HepG2 (cell line): ENCODE results near the gene FGF14. TPM values are rescaled to one million over a fixed set of nuclear protein-coding genes. Genes with fewer than 3 reads are reported as not detected.

Source experiments
- ATAC-seq: fragments of 200-7000 bp; cut with Tn5 transposase; 3 replicates; pipeline ENCODE4 v1.9.1; 2020; ENCODE audit warnings: mild to moderate bottlenecking, moderate library complexity
- BruUV-seq: library from RNA; stranded (reverse); fragments of 400-500 nt; replicated peaks from 2 replicates; lab custom pipeline; 2021; lab: Mats Ljungman, UMichigan
- CTCF ChIA-PET: fragments of 300-600 bp; formaldehyde crosslinking; extraction: SDS; loops from one replicate; lab custom pipeline; 2021; ENCODE audit warnings: low total read pairs, inconsistent platforms, low intra/inter-chr PET ratio; lab: Yijun Ruan, JAX
- POLR2A ChIA-PET: fragments of 350-600 bp; sonication (Branson Sonifier 250); formaldehyde crosslinking; loops from one replicate; lab custom pipeline; 2020; ENCODE audit warnings: antibody characterized with exemption, inconsistent platforms; lab: Yijun Ruan, JAX
- DNase-seq: peaks from one replicate; pipeline ENCODE4 v3.0.0-alpha.2; 2015; ENCODE audit warnings: low spot score
- FAIRE-seq: peaks from 3 replicates; lab custom pipeline; 2011; peaks lifted over from hg19 to GRCh38; lab: Jason Lieb, UNC
- H2AFZ ChIP-seq: one replicate; pipeline ENCODE4 v1.6.1; 2011; ENCODE audit warnings: low read length, inconsistent platforms
- H3K27ac ChIP-seq: fragments of 300-600 bp; 3 replicates; pipeline ENCODE4 v1.8.0; 2011; ENCODE audit warnings: mixed run types, mild to moderate bottlenecking, mixed read lengths, low read length, inconsistent platforms; ENCODE audit not compliant: insufficient read depth; ENCODE audit errors: extremely low read length
- H3K27me3 ChIP-seq, 2 experiments: fragments of 200-600 bp in 1 of 2; 2 replicates in 1 of 2; 3 replicates in 1 of 2; pipeline versions ENCODE4 v1.6.0 to v1.8.0; 2011; ENCODE audit warnings: low read length in 2 of 2, mild to moderate bottlenecking in 2 of 2, moderate library complexity in 2 of 2, inconsistent platforms in 1 of 2; ENCODE audit not compliant: insufficient read depth in 2 of 2, control insufficient read depth in 1 of 2
- H3K36me3 ChIP-seq, 2 experiments: fragments of 200-600 bp in 1 of 2; replicated peaks in 1 of 2; 2 replicates in 1 of 2; 3 replicates in 1 of 2; pipeline versions ENCODE4 v1.5.1 to v1.8.0; 2011; ENCODE audit warnings: low read length in 2 of 2, inconsistent platforms in 1 of 2; ENCODE audit not compliant: insufficient read depth in 2 of 2, control insufficient read depth in 1 of 2
- H3K4me1 ChIP-seq: 2 replicates; pipeline ENCODE4 v1.5.1; 2012; ENCODE audit warnings: low read length, inconsistent platforms; ENCODE audit not compliant: insufficient read depth
- H3K4me2 ChIP-seq: 2 replicates; pipeline ENCODE4 v1.6.0; 2011; ENCODE audit warnings: low read depth, low read length, inconsistent platforms
- H3K4me3 ChIP-seq, 3 experiments: fragments of 200-600 bp in 1 of 3; sonication (generic), shearing (Covaris generic) in 1 of 3; replicated peaks in 1 of 3; 2 replicates each; pipeline ENCODE4 v1.5.1; 2011 to 2016; ENCODE audit warnings: low read length in 3 of 3, inconsistent platforms in 2 of 3, low read depth in 2 of 3, mild to moderate bottlenecking in 2 of 3, control low read depth in 1 of 3, mixed read lengths in 1 of 3; ENCODE audit not compliant: insufficient read depth in 1 of 3
- H3K79me2 ChIP-seq: one replicate; pipeline ENCODE4 v1.6.1; 2011; ENCODE audit warnings: low read length, inconsistent platforms; ENCODE audit not compliant: insufficient read depth
- H3K9ac ChIP-seq: 2 replicates; pipeline ENCODE4 v1.6.0; 2011; ENCODE audit warnings: mild to moderate bottlenecking, low read depth, low read length, inconsistent platforms; ENCODE audit not compliant: insufficient read depth
- H3K9me3 ChIP-seq: 2 replicates; pipeline ENCODE4 v1.5.1; 2012; ENCODE audit warnings: mild to moderate bottlenecking, low read length
- H4K20me1 ChIP-seq: 2 replicates; pipeline ENCODE4 v1.6.0; 2011; ENCODE audit warnings: inconsistent platforms, mild to moderate bottlenecking, low read length, moderate library complexity; ENCODE audit not compliant: insufficient read depth
- ATRX ChIP-seq: sonication (generic); formaldehyde crosslinking; IDR thresholded peaks from 2 replicates; pipeline ENCODE4 v1.4.0; 2020; ENCODE audit warnings: missing genetic modification reagents, borderline replicate concordance
- DNMT3B ChIP-seq: conservative IDR thresholded peaks from 2 replicates; pipeline ENCODE4 v1.6.1; 2016; ENCODE audit warnings: missing biosample characterization, control low read depth
- EHMT2 ChIP-seq: fragments of 200-600 bp; sonication (generic); IDR thresholded peaks from 2 replicates; pipeline ENCODE4 v1.7.0; 2017; ENCODE audit warnings: antibody characterized with exemption, low read depth, low read length, borderline replicate concordance
- HOMEZ ChIP-seq: IDR thresholded peaks from 2 replicates; pipeline ENCODE4 v1.6.1; 2016; ENCODE audit warnings: low read depth
- MAFF ChIP-seq: IDR thresholded peaks from 2 replicates; pipeline ENCODE4 v1.6.1; 2011; ENCODE audit warnings: low read depth, low read length, improper control_type of control experiment
- ONECUT2 ChIP-seq: sonication (generic); formaldehyde crosslinking; IDR thresholded peaks from 2 replicates; pipeline ENCODE4 v1.4.0; 2020; ENCODE audit warnings: missing genetic modification reagents
- RBM39 ChIP-seq: fragments of 200-400 bp; formaldehyde crosslinking; IDR thresholded peaks from one replicate; pipeline ENCODE4 v1.6.1; 2018; ENCODE audit warnings: antibody characterized with exemption, mild to moderate bottlenecking, low read depth, low read length; ENCODE audit not compliant: poor library complexity, severe bottlenecking
- RNF2 ChIP-seq: fragments of 450-650 bp; conservative IDR thresholded peaks from 2 replicates; pipeline ENCODE4 v1.6.1; 2016; ENCODE audit warnings: low read depth
- TRAFD1 ChIP-seq: sonication (generic); formaldehyde crosslinking; IDR thresholded peaks from 2 replicates; pipeline ENCODE4 v1.5.1; 2020; ENCODE audit warnings: missing genetic modification reagents, mild to moderate bottlenecking, borderline replicate concordance
- ZNF709 ChIP-seq: sonication (generic); formaldehyde crosslinking; IDR thresholded peaks from 2 replicates; pipeline ENCODE4 v1.5.0; 2020; ENCODE audit warnings: mild to moderate bottlenecking, missing genetic modification reagents
- ZNF737 ChIP-seq: sonication (generic); formaldehyde crosslinking; IDR thresholded peaks from 2 replicates; pipeline ENCODE4 v1.5.0; 2020; ENCODE audit warnings: missing genetic modification reagents, mild to moderate bottlenecking, borderline replicate concordance
- WGBS: methylation state at CpG from one replicate; pipeline ENCODE4 v1.1.6; 2017; ENCODE audit warnings: low lambda C conversion rate; 5-methylcytosine and 5-hydroxymethylcytosine counted together
- in situ Hi-C: cut with HindIII; loops from 2 replicates; pipeline ENCODE4 v1.10.0; 2017; ENCODE audit warnings: low pct_unique_long_range_greater_than_20kb; ENCODE audit not compliant: extremely low pct_ligation_motif_present
- intact Hi-C: fragments of 100-400 bp; cut with micrococcal nuclease; formaldehyde crosslinking; loops from one replicate; pipeline ENCODE4 v1.10.0; 2022; ENCODE audit not compliant: unreplicated experiment
- polyA plus RNA-seq, 8 experiments: library from polyadenylated mRNA; depleted of rRNA in 3 of 8; stranded (reverse) in 7 of 8; unstranded in 1 of 8; fragments of >200 nt; fragmentation: Illumina TruSeq in 4 of 8; extraction: Trizol in 4 of 8; gene quantifications; 2 replicates each; pipeline versions ENCODE4 v1.2.1 to v1.2.3, GENCODE V29; 2011 to 2016; ENCODE audit warnings: low read depth in 4 of 8, missing spikeins in 1 of 8, mixed read lengths in 1 of 8; ENCODE audit not compliant: insufficient read depth in 1 of 8
- total RNA-seq, 5 experiments: library from RNA; depleted of rRNA; stranded (reverse); fragments of >200 nt; fragmentation: Illumina TruSeq; extraction: Trizol; gene quantifications; 2 replicates each; pipeline ENCODE4 v1.2.3, GENCODE V29; 2016; ENCODE audit warnings: low read depth in 1 of 5
- TF ChIP-seq, protein P1 (sequence below): IDR thresholded peaks from 2 replicates; pipeline ENCODE4 v1.6.1; 2016; ENCODE audit warnings: low read depth, control low read depth
- TF ChIP-seq, protein P2 (sequence below): sonication (generic); formaldehyde crosslinking; IDR thresholded peaks from 2 replicates; pipeline ENCODE4 v1.8.1; 2022; ENCODE audit warnings: mild to moderate bottlenecking, missing genetic modification reagents

The FGF14 gene
- total and polyA plus RNA-seq, 2 of the 13 experiments (the other 11 are each of a cell fraction or from before 2014, with no cell fraction given) = not detected

DNA sequence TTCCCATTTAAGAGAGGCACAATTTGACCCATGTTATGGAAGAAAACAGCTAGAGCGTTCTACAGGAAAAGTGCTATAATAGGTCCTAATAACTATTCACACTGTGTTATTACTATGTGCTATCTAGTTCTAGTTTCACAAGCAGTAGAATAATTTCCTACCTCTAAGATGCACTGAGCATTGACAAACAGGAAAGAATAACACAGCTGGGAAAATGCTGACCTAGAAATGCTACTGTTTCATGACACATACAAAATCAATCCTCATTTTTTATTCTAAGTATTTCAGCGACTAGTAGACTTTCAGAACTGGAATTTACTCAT lies 689.9 kb downstream of the FGF14 start (continued):
- TF ChIP-seq RNF2 (no peak), MAFF (no peak), ONECUT2 (CRISPR knock-in tag) (no peak), TRAFD1 (CRISPR knock-in tag) (no peak)

GRCh38 chr13:101711307-101712025 lies 690.4 kb downstream of the FGF14 start:
- no peak for DNase-seq
- H3K79me2 ChIP-seq = no peaks in the 10 kb centered on the region
- intact Hi-C loops = no loop called here

More at GRCh38 chr13:101711307-101712025, 690.4 kb downstream of the FGF14 start:
- Histone ChIP-seq H3K4me1 (peaks cover 11% of the 10 kb centered on the region), H3K9ac (no peak overlapping the region), H3K4me2 (no peak overlapping the region), H3K27me3 (no peaks in the 10 kb centered on the region), H3K36me3 (no peaks in the 10 kb centered on the region), H3K4me3 (no peak overlapping the region), H4K20me1 (no peaks in the 10 kb centered on the region), H3K9me3 (no peaks in the 10 kb centered on the region), H2AFZ (no peak overlapping the region), H3K27ac (no peak overlapping the region)
- in situ Hi-C loops = no loop called here
- ATAC-seq (no peak), FAIRE-seq (no peak)
- no peak for TF ChIP-seq DNMT3B (CRISPR knock-in tag)
- TF ChIP-seq ZNF709 (CRISPR knock-in tag) = no peak
- TF ChIP-seq, protein P1, sequence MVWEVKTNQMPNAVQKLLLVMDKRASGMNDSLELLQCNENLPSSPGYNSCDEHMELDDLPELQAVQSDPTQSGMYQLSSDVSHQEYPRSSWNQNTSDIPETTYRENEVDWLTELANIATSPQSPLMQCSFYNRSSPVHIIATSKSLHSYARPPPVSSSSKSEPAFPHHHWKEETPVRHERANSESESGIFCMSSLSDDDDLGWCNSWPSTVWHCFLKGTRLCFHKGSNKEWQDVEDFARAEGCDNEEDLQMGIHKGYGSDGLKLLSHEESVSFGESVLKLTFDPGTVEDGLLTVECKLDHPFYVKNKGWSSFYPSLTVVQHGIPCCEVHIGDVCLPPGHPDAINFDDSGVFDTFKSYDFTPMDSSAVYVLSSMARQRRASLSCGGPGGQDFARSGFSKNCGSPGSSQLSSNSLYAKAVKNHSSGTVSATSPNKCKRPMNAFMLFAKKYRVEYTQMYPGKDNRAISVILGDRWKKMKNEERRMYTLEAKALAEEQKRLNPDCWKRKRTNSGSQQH (CRISPR knock-in tag) = no peak
- TF ChIP-seq RBM39 = no peak
- no peak for TF ChIP-seq ZNF737 (CRISPR knock-in tag)
- TF ChIP-seq EHMT2 = no peak
- TF ChIP-seq, protein P2, sequence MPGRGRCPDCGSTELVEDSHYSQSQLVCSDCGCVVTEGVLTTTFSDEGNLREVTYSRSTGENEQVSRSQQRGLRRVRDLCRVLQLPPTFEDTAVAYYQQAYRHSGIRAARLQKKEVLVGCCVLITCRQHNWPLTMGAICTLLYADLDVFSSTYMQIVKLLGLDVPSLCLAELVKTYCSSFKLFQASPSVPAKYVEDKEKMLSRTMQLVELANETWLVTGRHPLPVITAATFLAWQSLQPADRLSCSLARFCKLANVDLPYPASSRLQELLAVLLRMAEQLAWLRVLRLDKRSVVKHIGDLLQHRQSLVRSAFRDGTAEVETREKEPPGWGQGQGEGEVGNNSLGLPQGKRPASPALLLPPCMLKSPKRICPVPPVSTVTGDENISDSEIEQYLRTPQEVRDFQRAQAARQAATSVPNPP (CRISPR knock-in tag) = no peak
- no peak for TF ChIP-seq HOMEZ (CRISPR knock-in tag)
- TF ChIP-seq ATRX = no peak
- POLR2A ChIA-PET = no interaction called here
- BruUV-seq = no TSS peak
- WGBS = 0% methylated on average over 2 of the region's 2 CpGs
- CTCF ChIA-PET = no interaction called here
